Effector memory CD4-positive, alpha-beta T cell (primary cell): ENCODE measurements around the gene FGFRL1.

Source experiments
- DNase-seq, 3 donors: peaks; one replicate each; pipeline ENCODE4 v3.0.0-alpha.2; 2020
- H3K27ac ChIP-seq: 2 replicates; pipeline ENCODE4 v1.7.0; 2013; ENCODE audit warnings: mild to moderate bottlenecking, low read length, moderate library complexity; ENCODE audit not compliant: insufficient read depth, poor library complexity, severe bottlenecking
- H3K27me3 ChIP-seq: replicated peaks from 2 replicates; pipeline ENCODE4 v1.7.0; 2013; ENCODE audit warnings: mild to moderate bottlenecking, low read length; ENCODE audit not compliant: insufficient read depth, control insufficient read depth, poor library complexity, severe bottlenecking
- H3K36me3 ChIP-seq: 2 replicates; pipeline ENCODE4 v1.7.0; 2013; ENCODE audit warnings: mild to moderate bottlenecking, low read length, moderate library complexity; ENCODE audit not compliant: control insufficient read depth, insufficient read depth
- H3K4me1 ChIP-seq: 2 replicates; pipeline ENCODE4 v1.7.0; 2013; ENCODE audit warnings: low read length, mild to moderate bottlenecking; ENCODE audit not compliant: control insufficient read depth, insufficient read depth, poor library complexity, severe bottlenecking
- H3K4me3 ChIP-seq: 2 replicates; pipeline ENCODE4 v1.7.0; 2013; ENCODE audit warnings: low read length, low read depth, mild to moderate bottlenecking; ENCODE audit not compliant: insufficient read depth, poor library complexity, severe bottlenecking
- H3K9me3 ChIP-seq: 2 replicates; pipeline ENCODE4 v1.7.0; 2013; ENCODE audit warnings: mild to moderate bottlenecking, low read length, moderate library complexity; ENCODE audit not compliant: control insufficient read depth

The FGFRL1 gene

GRCh38 chr4:1060621-1061020 is 49.2 kb downstream of the FGFRL1 start:
- no peak for DNase-seq
- Histone ChIP-seq H3K36me3 (no peaks in the 10 kb centered on the region), H3K27ac (no peak overlapping the region), H3K27me3 (no peaks in the 10 kb centered on the region), H3K4me1 (peaks cover 7% of the 10 kb centered on the region), H3K9me3 (no peaks in the 10 kb centered on the region), H3K4me3 (no peak overlapping the region)

- H3K4me1 ChIP-seq: peaks cover 1% of the 10 kb centered on the region
- no peak for DNase-seq
- H3K27me3 ChIP-seq: no peaks in the 10 kb centered on the region
- no peak overlapping the region for H3K27ac ChIP-seq
- H3K36me3 ChIP-seq: no peaks in the 10 kb centered on the region
- no peaks in the 10 kb centered on the region for H3K9me3 ChIP-seq
- H3K4me3 ChIP-seq: no peak overlapping the region
Observed at GRCh38 chr4:1061056-1061700, 49.8 kb downstream of the FGFRL1 start.

- no peak overlapping the region for H3K27ac ChIP-seq
- no peak for DNase-seq
- H3K9me3 ChIP-seq: no peaks in the 10 kb centered on the region
- no peak overlapping the region for H3K4me3 ChIP-seq
- no peaks in the 10 kb centered on the region for H3K27me3 ChIP-seq
- H3K4me1 ChIP-seq: no peaks in the 10 kb centered on the region
- no peaks in the 10 kb centered on the region for H3K36me3 ChIP-seq
Observed at GRCh38 chr4:1061760-1062159, 50.3 kb downstream of the FGFRL1 start.

GRCh38 chr4:1062419-1062818 is 51.0 kb downstream of the FGFRL1 start:
- no peak for DNase-seq
- Histone ChIP-seq H3K27ac (no peak overlapping the region), H3K27me3 (no peaks in the 10 kb centered on the region)

GRCh38 chr4:1065732-1066131 is 54.3 kb downstream of the FGFRL1 start:
- Histone ChIP-seq H3K36me3 (no peaks in the 10 kb centered on the region), H3K4me3 (no peak overlapping the region), H3K9me3 (no peaks in the 10 kb centered on the region), H3K27ac (no peak overlapping the region), H3K27me3 (no peaks in the 10 kb centered on the region), H3K4me1 (no peaks in the 10 kb centered on the region)
- DNase-seq: no peak

More at GRCh38 chr4:1062419-1062818, 51.0 kb downstream of the FGFRL1 start:
- H3K9me3 ChIP-seq: no peaks in the 10 kb centered on the region
- no peaks in the 10 kb centered on the region for H3K4me1 ChIP-seq
- no peak overlapping the region for H3K4me3 ChIP-seq
- H3K36me3 ChIP-seq: no peaks in the 10 kb centered on the region

GRCh38 chr4:1069394-1069793 is 58.0 kb downstream of the FGFRL1 start:
- Histone ChIP-seq H3K27ac (no peak overlapping the region), H3K27me3 (no peaks in the 10 kb centered on the region), H3K36me3 (no peaks in the 10 kb centered on the region), H3K4me3 (no peak overlapping the region), H3K9me3 (no peaks in the 10 kb centered on the region), H3K4me1 (no peaks in the 10 kb centered on the region)
- no peak for DNase-seq

GRCh38 chr4:1072830-1073446 is 61.5 kb downstream of the FGFRL1 start:
- Histone ChIP-seq H3K9me3 (no peaks in the 10 kb centered on the region), H3K4me1 (no peaks in the 10 kb centered on the region), H3K4me3 (no peak overlapping the region), H3K27ac (no peak overlapping the region), H3K36me3 (no peaks in the 10 kb centered on the region), H3K27me3 (no peaks in the 10 kb centered on the region)
- DNase-seq: peak in 2 of 3 donors; percentile 18 to 20

- H3K36me3 ChIP-seq: no peaks in the 10 kb centered on the region
- H3K4me3 ChIP-seq: no peak overlapping the region
- H3K27ac ChIP-seq: no peak overlapping the region
- no peaks in the 10 kb centered on the region for H3K27me3 ChIP-seq
- no peak for DNase-seq
- no peaks in the 10 kb centered on the region for H3K4me1 ChIP-seq
- H3K9me3 ChIP-seq: no peaks in the 10 kb centered on the region
Observed at GRCh38 chr4:1074077-1074476, 62.7 kb downstream of the FGFRL1 start.

- H3K36me3 ChIP-seq: no peaks in the 10 kb centered on the region
- H3K4me3 ChIP-seq: no peak overlapping the region
- no peak overlapping the region for H3K27ac ChIP-seq
- no peaks in the 10 kb centered on the region for H3K27me3 ChIP-seq
- no peaks in the 10 kb centered on the region for H3K9me3 ChIP-seq
- no peaks in the 10 kb centered on the region for H3K4me1 ChIP-seq
- DNase-seq: no peak
Observed at GRCh38 chr4:1075225-1075624, 63.8 kb downstream of the FGFRL1 start.

GRCh38 chr4:1075809-1076699 is 64.6 kb downstream of the FGFRL1 start:
- H3K27ac ChIP-seq: no peak overlapping the region
- no peak for DNase-seq
- no peaks in the 10 kb centered on the region for H3K4me1 ChIP-seq
- no peaks in the 10 kb centered on the region for H3K36me3 ChIP-seq
- H3K4me3 ChIP-seq: no peak overlapping the region
- H3K9me3 ChIP-seq: no peaks in the 10 kb centered on the region
- no peaks in the 10 kb centered on the region for H3K27me3 ChIP-seq
